Umbilical cord (tissue), 2 donors: ENCODE results near the gene SYTL2. TPM values are rescaled to one million over a fixed set of nuclear protein-coding genes. Genes with fewer than 3 reads are reported as not detected.
"Not testable (repeated sequence)": the region's sequence is repeated elsewhere in the genome, so short reads cannot be mapped to it uniquely, and the experiment has no call there.

Experiments used
- DNase-seq: peaks from one replicate; pipeline ENCODE4 v3.0.0-alpha.2; 2015; ENCODE audit warnings: low spot score
- total RNA-seq: library from RNA; depleted of rRNA; stranded (reverse); fragments of >200 nt; gene quantifications from one replicate; pipeline ENCODE4 v1.2.3, GENCODE V29; 2014; ENCODE audit warnings: low replicate concordance; ENCODE audit not compliant: insufficient read depth

Gene SYTL2
- total RNA-seq, 1 donor from 2014 or later, result 286 TPM

DNA sequence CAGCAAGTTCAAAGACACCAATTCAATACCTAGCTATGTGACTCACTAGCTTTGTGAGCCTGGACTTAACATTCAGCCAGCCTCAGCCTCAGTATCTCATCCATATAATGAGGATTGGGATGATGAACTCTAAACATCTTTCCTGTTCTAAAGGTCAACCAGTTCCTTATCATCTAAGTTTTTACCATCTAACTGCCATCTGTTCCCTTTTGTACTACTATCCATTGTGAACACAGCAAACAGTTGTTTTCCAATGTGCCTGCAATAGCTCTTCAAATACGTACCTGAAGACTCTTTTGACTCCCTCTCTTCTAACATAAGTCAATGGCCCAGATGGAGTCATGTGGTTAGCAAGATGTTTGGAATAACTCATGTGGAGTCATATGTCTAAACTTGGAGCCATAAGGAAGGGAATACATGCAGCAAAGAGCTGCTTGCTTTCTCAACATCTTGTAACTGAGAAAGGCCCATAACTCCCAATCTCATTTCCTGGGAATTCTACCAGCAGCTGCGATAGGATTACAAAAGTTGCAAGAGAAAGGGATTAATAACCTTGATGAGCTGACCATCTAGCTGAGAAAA is 19.4 kb downstream of the SYTL2 start:
- DNase-seq, result no peak

DNA sequence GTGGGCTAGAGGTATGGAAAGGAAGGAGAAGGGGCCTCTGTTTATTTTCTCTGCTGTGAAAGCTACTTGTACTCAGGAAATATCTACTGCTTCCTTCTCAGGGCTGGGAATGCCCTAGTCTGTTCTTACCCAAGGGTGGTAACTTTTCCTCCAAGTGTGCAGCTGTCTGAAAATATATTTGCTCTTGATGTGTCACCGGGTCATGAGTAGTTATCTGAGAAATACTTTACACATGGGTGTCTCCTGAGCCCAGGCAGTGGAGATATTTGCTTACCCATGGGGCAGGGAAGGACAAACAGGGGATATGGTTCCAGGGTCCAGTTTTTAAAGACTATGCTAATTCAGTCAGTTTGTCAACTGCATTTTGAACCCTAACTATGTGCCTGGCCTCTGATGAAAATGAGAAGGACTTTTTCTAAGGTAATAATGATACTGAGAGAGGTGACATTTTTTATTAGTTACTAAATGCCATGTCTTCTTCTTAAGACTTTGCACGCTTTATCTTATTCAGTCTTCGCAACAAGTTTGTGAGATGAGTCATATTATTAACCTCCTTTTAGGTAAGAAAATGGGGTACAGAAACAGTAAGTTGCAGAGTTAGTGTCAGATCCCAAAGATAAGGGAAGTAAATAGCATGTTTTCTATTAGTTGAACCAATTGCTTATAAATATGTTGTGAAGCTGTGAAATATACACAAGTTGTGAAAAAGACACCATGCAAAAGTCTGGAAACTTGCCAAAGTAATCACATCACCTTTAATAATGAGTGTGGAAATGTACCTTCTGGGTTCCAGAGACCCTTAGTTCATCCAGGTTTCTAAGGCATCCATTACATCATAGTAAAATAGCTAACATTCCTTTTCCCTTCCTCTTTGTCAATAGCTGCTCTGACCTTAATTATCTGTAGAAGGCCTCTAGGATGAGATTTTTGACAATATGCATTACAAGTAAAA is 22.9 kb downstream of the SYTL2 start:
- no peak for DNase-seq

DNA sequence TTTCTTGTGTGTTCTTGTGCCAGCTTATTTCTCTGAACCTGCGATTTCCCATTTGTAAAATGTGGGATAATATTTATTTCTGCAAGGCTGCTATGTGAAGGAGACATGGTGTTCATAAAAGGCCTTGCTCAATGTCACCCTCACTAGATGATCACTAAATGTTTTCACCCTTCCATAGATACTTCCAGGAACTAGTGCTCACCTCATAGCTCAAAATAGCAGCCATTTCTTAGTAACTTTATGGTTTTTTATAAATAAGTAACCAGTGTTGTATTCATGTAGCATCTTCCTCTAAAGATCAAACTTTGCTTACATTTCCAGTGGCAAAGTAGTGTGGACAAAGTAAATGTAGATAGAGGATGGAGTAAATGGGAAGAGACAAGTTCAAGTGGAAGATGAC is 23.8 kb downstream of the SYTL2 start:
- DNase-seq, result no peak

DNA sequence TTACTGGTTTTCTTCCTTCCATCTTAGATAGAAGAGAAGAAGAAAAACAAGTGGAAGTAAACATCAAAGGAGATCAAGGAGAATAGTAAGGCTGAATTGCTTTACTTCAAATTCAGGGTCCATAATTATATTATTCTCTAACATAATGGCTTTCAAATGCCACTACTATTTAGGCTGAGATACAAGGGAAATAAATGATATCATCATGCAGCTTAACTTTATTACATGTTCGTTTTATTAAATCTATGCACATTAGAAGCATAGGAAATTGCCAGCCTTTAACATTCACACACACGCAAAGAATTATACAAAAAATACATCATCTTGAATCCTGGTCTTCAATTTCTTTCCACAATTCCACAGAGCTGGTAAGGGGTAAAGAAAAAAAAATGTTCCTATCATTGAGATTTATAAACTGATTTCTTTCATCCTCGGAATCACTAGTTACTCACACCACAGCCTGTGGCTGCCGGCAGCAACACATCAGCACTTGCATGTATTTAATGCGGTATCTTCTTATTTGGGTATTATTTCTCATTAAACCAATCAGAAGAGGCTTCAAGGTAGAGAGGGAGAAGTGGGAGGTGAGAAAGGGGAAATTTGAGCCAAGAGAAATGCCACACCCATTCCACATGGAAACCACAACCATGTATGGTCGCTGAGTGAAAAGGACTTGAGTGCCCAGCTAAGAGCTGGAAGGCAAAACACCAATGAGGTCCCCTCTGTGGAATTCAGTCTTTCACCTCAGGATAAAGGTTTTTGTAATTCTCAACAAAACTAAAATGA is 26.3 kb downstream of the SYTL2 start:
- DNase-seq, result no peak

DNA sequence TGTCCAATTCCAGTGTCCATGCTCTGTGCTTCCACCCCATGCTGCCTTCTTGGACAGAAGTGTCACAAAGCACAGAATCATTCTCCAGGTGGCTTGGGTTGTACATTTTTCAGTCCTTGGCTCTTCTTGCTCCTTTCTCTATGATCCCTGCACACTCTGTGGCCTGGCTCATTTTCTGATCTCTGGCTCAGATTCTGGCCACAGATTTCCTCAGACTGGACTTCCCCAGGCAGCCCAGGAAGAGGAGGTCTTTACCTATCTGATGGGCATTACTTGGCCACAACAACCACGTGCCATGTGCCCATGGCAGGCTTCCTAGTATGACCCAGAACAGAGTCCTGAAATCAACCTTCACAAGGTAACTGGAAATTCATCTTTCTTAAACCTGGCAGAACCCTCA is 27.2 kb downstream of the SYTL2 start:
- DNase-seq, result no peak

DNA sequence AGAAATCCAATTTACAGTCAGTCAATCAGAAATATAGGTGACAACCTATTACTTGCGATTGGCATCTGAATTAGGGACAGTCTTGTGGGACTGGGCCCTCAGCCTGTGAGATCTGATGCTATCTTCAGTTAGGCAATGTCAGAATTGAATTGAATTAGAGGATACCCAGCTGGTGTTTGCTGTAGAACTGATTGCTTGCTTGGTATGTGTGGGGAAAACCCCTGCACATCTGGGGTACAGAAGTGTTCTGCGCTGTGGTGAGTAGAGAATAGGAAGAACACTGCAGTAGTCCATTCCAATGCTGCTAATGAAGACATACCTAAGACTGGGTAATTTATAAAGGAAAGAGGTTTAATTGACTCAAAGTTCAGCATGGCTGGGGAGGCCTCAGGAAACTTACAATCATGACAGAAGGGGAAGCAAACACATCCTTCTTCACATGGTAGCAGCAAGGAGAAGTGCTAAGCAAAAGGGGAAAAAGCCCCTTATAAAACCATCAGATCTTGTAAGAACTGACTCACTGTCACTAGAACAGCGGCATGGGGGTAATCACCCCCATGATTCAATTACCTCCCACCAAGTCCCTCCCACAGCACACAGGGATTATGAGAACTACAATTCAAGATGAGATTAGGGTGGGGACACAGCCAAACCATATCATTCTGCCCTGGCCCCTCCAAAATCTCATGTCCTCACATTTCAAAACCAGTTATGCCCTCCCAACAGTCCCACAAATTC is 30.0 kb downstream of the SYTL2 start:
- not testable (repeated sequence) for DNase-seq

DNA sequence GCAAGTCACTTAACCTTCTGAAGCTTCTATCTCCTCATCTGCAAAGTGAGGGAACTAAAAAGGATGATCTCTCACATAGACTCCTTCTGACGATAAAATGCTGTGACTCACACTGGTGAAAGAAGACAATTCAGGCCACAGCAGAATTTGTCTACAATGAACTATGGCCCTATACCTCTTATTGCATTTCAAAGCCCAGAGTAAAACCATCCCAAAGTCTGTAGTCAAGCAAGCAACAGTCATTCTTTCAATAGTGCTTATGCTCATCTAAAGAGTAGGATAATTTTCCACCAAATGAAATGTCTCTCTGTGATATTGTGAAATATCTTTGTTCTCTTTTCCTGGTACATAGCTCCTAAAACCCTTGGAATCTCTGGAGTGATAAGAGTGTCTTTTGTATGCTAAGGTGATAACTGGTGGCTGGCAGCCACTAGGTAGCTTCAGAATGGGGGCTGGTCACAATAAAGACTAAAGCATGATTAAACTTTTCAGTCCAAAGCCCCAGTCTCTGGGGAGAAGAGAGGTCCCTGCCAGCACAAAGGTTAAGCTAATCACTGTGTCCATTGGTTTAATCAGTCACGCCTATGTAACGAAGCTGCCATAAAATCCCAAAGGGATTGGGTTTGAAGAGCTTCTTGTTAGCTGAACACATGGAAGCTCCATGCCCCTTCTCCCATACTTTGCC is 30.8 kb downstream of the SYTL2 start:
- no peak for DNase-seq

DNA sequence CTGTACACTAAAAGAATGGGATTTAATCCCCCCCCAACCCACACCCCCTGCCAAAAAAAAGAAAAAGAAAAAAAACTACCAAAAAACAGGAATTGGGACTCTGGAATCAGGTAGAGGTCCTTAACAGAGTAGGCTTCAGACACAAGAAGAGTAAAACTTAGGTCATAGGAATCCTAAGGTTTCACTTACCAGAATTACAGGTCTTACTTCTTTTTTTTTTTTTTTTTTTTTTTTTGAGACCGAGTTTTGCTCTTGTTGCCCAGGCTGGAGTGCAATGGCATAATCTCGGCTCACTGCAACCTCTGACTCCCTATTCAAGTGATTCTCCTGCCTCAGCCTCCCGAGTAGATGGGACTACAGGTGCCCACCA is 33.4 kb downstream of the SYTL2 start:
- not testable (repeated sequence) for DNase-seq

DNA sequence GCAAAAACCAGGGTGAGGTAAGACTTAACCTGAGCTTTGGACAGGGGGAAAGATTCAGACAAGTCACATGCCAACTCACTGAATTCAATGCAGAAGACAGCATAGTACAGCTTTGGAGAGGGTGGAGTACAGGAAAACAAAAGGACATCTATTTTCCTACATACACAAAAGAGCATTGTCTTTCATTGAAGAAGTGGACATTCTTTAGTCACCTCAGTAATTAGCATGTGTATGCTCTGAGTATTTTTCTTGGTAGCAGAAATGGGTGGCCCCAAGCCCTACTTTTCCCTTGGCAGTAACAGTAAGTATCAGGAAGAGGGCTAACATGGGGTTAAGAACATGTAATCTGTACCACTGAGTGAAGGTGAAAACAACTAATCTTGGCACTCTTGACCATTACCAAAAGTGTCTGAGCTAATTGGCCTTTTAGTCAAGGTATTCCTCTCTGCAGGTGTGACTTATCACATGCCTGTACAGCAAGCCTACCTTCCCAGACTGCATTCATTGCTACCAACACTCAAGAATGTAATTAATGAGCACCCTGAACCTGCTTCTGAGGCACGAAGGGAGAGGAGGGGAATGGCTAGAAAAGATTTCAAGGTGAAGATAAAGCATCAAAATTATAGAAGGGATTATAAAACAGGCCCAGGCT is 33.9 kb downstream of the SYTL2 start:
- no peak for DNase-seq

DNA sequence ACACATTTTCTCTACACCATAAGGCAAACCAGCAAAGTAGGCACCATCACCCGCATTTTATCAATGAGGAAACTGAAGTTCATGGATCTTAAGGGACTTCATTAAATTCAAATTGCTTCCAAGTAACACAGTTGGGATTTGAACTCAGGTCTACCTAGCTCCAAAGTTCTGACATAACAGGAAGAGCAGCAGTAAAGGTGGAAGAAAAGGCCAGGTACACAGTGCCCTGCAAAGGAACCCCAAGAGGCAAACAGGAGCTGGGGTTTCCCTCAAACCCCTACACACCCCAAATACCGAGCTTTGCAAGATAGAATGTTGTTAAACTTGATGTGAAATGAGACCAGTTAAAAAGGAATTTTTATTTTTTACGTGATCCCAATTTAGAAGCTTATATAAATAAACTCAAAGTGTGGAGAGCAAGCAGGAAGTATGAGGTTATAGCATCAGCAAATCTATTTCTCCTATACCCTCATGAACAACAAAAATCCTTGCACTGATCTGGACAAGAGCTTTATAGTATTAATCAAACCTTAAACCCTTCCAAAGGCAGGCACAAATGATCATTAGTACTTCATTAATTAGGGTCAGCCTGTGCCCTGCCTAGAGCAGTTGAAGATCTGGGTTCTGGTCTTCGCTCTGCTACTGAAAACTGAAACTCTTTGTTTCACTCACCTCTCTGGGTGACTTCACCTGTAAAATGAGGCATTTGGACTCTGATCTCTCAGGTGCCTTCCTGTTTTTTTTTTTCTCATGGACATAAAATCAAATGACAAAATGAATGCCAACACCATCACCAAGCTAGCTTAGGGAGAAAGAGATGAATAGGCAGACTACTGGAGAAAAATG is 36.5 kb downstream of the SYTL2 start:
- no peak for DNase-seq

DNA sequence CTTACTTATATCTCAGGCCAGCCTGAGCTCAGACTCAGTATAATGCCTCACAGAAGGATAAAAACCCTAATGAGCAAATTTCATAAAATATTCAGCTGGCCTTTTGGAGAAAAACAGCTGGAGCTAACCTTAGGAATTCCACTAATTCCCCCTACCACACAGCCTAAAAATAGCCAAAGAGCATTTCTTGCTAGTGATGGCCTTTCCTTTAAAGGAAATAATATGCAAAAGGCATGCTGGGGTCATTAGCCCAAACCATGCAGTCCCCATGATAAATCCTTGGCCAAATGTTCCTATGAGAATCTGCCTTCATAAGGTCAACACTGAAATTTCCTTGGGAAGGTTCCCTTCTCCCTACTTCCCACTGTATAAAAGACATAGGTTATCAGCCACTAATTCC is 38.2 kb downstream of the SYTL2 start:
- peak; percentile 81 for DNase-seq

DNA sequence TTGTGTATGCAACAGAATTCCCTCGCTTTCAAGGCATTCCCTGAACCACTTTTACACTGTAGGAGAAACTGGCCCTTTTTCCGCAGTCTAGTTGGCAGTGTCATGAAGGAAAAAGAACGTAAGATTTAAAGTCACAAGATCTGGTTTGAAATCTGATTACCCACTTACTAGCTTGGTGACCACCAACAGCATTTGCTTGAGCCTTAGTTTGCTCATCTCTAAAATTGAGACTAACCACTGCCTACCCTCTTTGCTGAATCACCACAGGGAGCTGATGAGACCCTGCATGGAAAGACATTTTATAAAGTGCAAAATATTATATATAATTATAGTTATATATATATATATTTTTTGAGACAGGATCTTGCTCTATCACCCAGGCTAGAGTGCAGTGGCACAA is 39.4 kb downstream of the SYTL2 start:
- DNase-seq, result no peak

DNA sequence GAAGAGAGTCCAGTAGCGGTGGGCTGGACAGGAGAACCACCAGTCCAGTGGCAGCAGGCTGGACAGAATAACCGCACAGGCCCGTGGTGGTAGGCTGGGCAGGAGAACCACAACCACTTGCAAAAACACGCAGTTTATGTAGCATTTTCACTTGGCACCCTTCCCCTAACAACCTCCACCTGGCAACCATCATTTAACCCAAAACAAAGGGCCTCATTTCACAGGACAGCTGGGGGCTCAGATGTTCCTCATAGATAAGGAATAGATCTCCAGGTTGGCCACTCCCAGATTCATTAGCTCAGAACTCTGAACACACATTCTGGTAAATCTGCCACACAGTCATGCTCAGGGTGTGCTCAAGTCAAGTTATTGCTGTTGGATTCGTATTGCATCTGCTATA is 41.2 kb downstream of the SYTL2 start:
- DNase-seq, result no peak

DNA sequence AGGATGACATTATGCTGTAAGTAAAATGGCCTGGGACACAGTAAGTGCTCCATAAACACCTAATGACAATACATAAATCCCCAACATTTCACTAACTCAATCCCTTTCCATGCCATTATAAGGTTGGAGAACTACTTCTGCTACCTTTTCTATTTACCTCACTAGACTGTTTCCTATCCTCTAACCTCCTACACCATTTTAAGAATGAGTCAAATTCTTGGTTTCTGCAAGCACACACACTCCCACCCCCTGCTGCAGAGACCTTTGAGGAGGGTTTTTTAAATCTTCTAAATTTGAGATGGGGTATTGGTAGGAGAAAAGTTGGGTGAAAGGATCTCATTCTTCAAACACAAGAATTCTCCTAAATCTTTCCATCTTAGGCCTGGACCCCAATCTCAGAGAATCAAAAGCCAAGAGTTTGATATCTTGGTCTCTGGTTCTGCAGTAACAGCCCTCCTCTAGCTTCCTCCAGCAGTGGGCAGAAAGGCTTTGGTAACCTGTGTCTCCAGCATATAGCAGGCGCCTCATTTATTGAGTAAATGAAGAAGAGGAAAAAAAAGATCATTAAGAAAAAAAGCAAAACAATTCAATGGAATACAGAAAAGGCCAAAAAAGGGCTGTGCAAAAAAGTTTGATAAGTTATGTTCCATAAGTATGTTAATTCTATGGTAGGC is 42.3 kb downstream of the SYTL2 start:
- DNase-seq, result no peak

DNA sequence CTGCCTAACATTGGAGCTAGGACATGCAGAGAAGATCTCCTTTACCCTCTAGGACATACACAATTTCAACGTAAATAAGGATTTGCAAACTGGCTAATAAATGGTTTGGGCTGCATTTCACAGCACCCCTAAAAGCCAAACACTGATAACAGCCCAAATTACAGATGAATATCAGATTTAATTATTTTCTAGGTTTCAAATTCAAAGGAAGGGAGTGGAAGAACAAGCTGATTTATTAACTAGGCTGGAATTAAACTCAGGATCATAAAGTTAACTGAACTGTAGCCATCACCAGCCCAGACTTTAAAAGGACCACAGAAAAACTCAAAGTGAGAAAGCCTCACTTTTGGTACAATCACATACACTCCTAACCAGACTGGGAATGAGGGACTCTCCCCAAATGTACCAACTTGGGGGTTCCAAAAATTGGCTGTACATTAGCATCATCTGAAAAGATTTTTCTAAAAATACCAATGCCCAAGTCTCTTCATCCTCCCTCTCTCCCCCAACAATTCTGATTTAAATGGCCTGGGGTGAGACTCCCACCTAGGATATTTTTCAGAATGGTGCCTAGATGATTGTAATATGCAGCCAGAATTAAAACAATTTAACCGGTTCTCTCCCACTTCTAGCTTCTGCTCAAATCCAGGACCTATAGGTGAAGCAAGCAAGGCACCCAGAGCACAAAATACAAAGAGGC is 43.5 kb downstream of the SYTL2 start:
- no peak for DNase-seq

DNA sequence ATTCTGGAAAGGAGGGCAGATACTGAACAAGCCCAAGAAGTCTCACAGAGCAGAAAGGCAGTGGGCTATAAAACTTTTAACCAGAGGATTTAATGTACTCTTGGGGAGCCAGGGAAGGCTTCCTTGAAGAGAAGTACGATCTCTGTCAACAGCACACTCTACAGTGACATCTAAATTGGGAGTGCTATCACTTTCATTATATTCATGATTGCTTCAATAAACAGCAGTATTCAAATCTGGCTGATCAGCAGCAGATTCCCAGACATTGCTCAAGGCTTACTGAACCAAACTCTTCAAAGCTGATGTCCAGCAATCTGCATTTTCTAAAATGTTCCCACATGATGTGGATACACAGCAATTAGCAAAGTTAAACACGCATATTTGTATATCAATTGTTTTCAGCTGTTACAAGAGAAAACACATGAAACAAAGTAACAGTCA is 44.2 kb downstream of the SYTL2 start:
- DNase-seq, result no peak

DNA sequence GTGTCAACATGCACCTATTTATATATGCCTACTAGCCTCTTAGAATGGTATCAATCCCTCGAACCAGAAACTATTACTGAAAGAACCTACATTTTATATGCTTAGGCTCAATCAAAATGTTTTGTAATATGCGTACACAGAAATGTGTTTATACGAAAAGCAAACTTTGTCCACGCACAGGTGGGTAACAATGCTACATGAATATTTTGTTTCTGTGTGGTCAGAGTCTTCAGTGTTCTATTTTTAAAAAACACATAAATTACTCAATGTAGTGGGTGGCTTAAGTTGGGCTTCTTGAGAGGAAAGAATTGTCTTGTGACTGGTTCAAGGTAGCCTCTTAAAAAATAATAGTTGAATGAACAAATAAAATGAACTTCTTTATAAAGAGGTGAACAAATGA is 46.1 kb downstream of the SYTL2 start:
- DNase-seq, result no peak

DNA sequence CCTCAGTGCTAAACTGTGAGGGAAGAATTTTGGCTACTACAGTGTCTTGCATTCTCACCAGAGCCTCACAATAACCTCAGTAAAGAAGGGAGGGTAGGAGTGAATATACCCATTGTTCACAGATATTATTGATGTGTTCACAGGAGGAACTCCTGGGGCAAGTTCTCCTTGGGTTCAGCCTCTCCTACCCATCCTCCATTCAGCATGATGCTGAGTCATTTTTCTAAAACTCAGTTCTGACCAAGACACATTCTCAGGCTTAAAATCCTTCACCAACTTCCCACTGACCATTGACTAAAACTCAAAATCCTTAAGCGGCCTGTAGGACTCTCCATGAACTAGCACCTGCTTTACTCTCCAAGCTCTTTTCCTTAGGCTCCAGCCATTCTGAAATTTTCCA is 48.7 kb downstream of the SYTL2 start:
- no peak for DNase-seq
